NT2/D1 (cell line): ENCODE measurements around the gene CACNB3.

Source experiments
- DNase-seq: peaks from one replicate; pipeline ENCODE4 v3.0.0-alpha.2; 2011; ENCODE audit warnings: low read depth, low spot score
- H3K27me3 ChIP-seq: 2 replicates; pipeline ENCODE4 v1.6.0; 2011; ENCODE audit warnings: mild to moderate bottlenecking; ENCODE audit not compliant: insufficient read length, insufficient read depth
- H3K36me3 ChIP-seq: 2 replicates; pipeline ENCODE4 v1.6.1; 2011; ENCODE audit warnings: mild to moderate bottlenecking, low read length, mixed read lengths; ENCODE audit not compliant: insufficient read depth, insufficient read length
- H3K4me1 ChIP-seq: 2 replicates; pipeline ENCODE4 v1.5.1; 2011; ENCODE audit not compliant: insufficient read depth, insufficient read length
- H3K4me3 ChIP-seq: 2 replicates; pipeline ENCODE4 v1.5.1; 2011; ENCODE audit warnings: low read depth; ENCODE audit not compliant: insufficient read length
- H3K9ac ChIP-seq: 2 replicates; pipeline ENCODE4 v1.6.0; 2011; ENCODE audit warnings: low read depth; ENCODE audit not compliant: insufficient read length
- H3K9me3 ChIP-seq: 2 replicates; pipeline ENCODE4 v1.5.1; 2011; ENCODE audit warnings: mild to moderate bottlenecking, low read length; ENCODE audit not compliant: insufficient read depth
- SUZ12 ChIP-seq: IDR thresholded peaks from 2 replicates; pipeline ENCODE4 v1.6.1; 2011; ENCODE audit not compliant: insufficient read length, insufficient read depth; ENCODE audit errors: extremely low read depth
- YY1 ChIP-seq: IDR thresholded peaks from 2 replicates; pipeline ENCODE4 v1.6.1; 2011; ENCODE audit not compliant: insufficient read length, insufficient read depth
- ZNF274 ChIP-seq: IDR thresholded peaks from 2 replicates; pipeline ENCODE4 v1.6.1; 2011; ENCODE audit warnings: mild to moderate bottlenecking, low read depth, low read length

CACNB3 gene

GRCh38 chr12:48789858-48790326 lies 28.4 kb upstream of the CACNB3 start:
- DNase-seq: no peak
- Histone ChIP-seq H3K9me3 (no peaks in the 10 kb centered on the region), H3K9ac (peak overlapping the region; percentile 12), H3K36me3 (no peaks in the 10 kb centered on the region), H3K4me1 (peaks cover 11% of the 10 kb centered on the region), H3K4me3 (peak overlapping the region; percentile 86), H3K27me3 (no peaks in the 10 kb centered on the region)
- TF ChIP-seq YY1 (no peak), SUZ12 (no peak), ZNF274 (no peak)

GRCh38 chr12:48793696-48794095 lies 24.6 kb upstream of the CACNB3 start:
- TF ChIP-seq SUZ12 (no peak), ZNF274 (no peak), YY1 (no peak)
- Histone ChIP-seq H3K9me3 (no peaks in the 10 kb centered on the region), H3K9ac (no peak overlapping the region), H3K36me3 (no peaks in the 10 kb centered on the region), H3K27me3 (no peaks in the 10 kb centered on the region), H3K4me1 (peaks cover 16% of the 10 kb centered on the region), H3K4me3 (no peak overlapping the region)
- DNase-seq: no peak

- H3K4me3 ChIP-seq: no peak overlapping the region
- H3K36me3 ChIP-seq: no peaks in the 10 kb centered on the region
- H3K4me1 ChIP-seq: peaks cover 16% of the 10 kb centered on the region
- H3K27me3 ChIP-seq: no peaks in the 10 kb centered on the region
- peak; percentile 70 for DNase-seq
- TF ChIP-seq SUZ12: no peak
- TF ChIP-seq YY1: no peak
- TF ChIP-seq ZNF274: no peak
- H3K9me3 ChIP-seq: no peaks in the 10 kb centered on the region
- H3K9ac ChIP-seq: no peak overlapping the region
These were observed 23.4 kb upstream of the CACNB3 start for GRCh38 chr12:48794870-48795269.

GRCh38 chr12:48795550-48796455 lies 22.5 kb upstream of the CACNB3 start:
- peak; percentile 82 for DNase-seq
- no peaks in the 10 kb centered on the region for H3K9me3 ChIP-seq
- no peak for TF ChIP-seq SUZ12
- no peak for TF ChIP-seq ZNF274
- no peak for TF ChIP-seq YY1
- no peak overlapping the region for H3K4me3 ChIP-seq
- H3K36me3 ChIP-seq: no peaks in the 10 kb centered on the region
- no peaks in the 10 kb centered on the region for H3K27me3 ChIP-seq
- H3K4me1 ChIP-seq: peaks cover 12% of the 10 kb centered on the region
- H3K9ac ChIP-seq: no peak overlapping the region

GRCh38 chr12:48796976-48797375 lies 21.3 kb upstream of the CACNB3 start:
- H3K27me3 ChIP-seq: no peaks in the 10 kb centered on the region
- TF ChIP-seq YY1 (no peak), SUZ12 (no peak), ZNF274 (no peak)
- no peak overlapping the region for H3K9ac ChIP-seq
- DNase-seq: no peak
- H3K4me1 ChIP-seq: peaks cover 19% of the 10 kb centered on the region
- H3K36me3 ChIP-seq: no peaks in the 10 kb centered on the region
- H3K4me3 ChIP-seq: no peak overlapping the region
- no peaks in the 10 kb centered on the region for H3K9me3 ChIP-seq

- Histone ChIP-seq H3K27me3 (no peaks in the 10 kb centered on the region), H3K9me3 (no peaks in the 10 kb centered on the region), H3K4me1 (peaks cover 15% of the 10 kb centered on the region), H3K4me3 (no peak overlapping the region), H3K9ac (no peak overlapping the region), H3K36me3 (no peaks in the 10 kb centered on the region)
- DNase-seq: no peak
- TF ChIP-seq SUZ12 (no peak), ZNF274 (no peak), YY1 (no peak)
These were observed 17.8 kb upstream of the CACNB3 start for GRCh38 chr12:48800457-48800856.

- no peaks in the 10 kb centered on the region for H3K27me3 ChIP-seq
- no peaks in the 10 kb centered on the region for H3K36me3 ChIP-seq
- peaks cover 15% of the 10 kb centered on the region for H3K4me1 ChIP-seq
- H3K9ac ChIP-seq: no peak overlapping the region
- TF ChIP-seq YY1 (no peak), ZNF274 (no peak), SUZ12 (no peak)
- H3K4me3 ChIP-seq: no peak overlapping the region
- no peaks in the 10 kb centered on the region for H3K9me3 ChIP-seq
- DNase-seq: no peak
These were observed 17.3 kb upstream of the CACNB3 start for GRCh38 chr12:48800971-48801370.
